Osteoblast (primary cell): ENCODE results near the gene MTMR1. TPM values are rescaled to one million over a fixed set of nuclear protein-coding genes. Genes with fewer than 3 reads are reported as not detected.

Experiments
- DNase-seq: peaks from one replicate; pipeline ENCODE4 v3.0.0; 2011; ENCODE audit warnings: low spot score, mixed read lengths; ENCODE audit not compliant: insufficient read length; ENCODE audit errors: missing footprints
- H2AFZ ChIP-seq: 2 replicates; pipeline ENCODE4 v1.6.0; 2011; ENCODE audit warnings: mild to moderate bottlenecking, low read length
- H3K27ac ChIP-seq: 2 replicates; pipeline ENCODE4 v1.5.1; 2011; ENCODE audit warnings: mild to moderate bottlenecking, low read depth, low read length, moderate library complexity
- H3K27me3 ChIP-seq: 2 replicates; pipeline ENCODE4 v1.6.0; 2012; ENCODE audit warnings: mild to moderate bottlenecking, control low read depth, inconsistent platforms, low read length, moderate library complexity; ENCODE audit not compliant: insufficient read depth
- H3K36me3 ChIP-seq: 2 replicates; pipeline ENCODE4 v1.5.1; 2011; ENCODE audit warnings: mild to moderate bottlenecking, low read length, control low read depth, moderate library complexity; ENCODE audit not compliant: insufficient read depth
- H3K4me1 ChIP-seq: 2 replicates; pipeline ENCODE4 v1.5.1; 2011; ENCODE audit warnings: mild to moderate bottlenecking, low read length, control low read depth, moderate library complexity; ENCODE audit not compliant: insufficient read depth
- H3K4me2 ChIP-seq: 2 replicates; pipeline ENCODE4 v1.6.0; 2011; ENCODE audit warnings: mild to moderate bottlenecking, low read length; ENCODE audit not compliant: insufficient read depth
- H3K4me3 ChIP-seq: fragments of 200-600 bp; sonication (generic); 3 replicates; pipeline ENCODE4 v1.5.1; 2012; ENCODE audit warnings: mild to moderate bottlenecking, low read length, inconsistent platforms; ENCODE audit not compliant: insufficient read depth
- H3K79me2 ChIP-seq: 2 replicates; pipeline ENCODE4 v1.6.0; 2012; ENCODE audit warnings: mild to moderate bottlenecking, low read length, control low read depth, inconsistent platforms; ENCODE audit not compliant: insufficient read depth
- H3K9me3 ChIP-seq: 2 replicates; pipeline ENCODE4 v1.5.1; 2011; ENCODE audit warnings: low read depth, low read length, control low read depth
- H4K20me1 ChIP-seq: 2 replicates; pipeline ENCODE4 v1.6.0; 2012; ENCODE audit warnings: mild to moderate bottlenecking, low read length, control low read depth; ENCODE audit not compliant: insufficient read depth
- CTCF ChIP-seq: IDR thresholded peaks from 2 replicates; pipeline ENCODE4 v1.5.1; 2011; ENCODE audit warnings: mild to moderate bottlenecking, low read depth, low read length, moderate library complexity; ENCODE audit errors: extremely low read depth
- total RNA-seq: library from RNA; depleted of rRNA; stranded (reverse); fragments of >200 nt; gene quantifications from 2 replicates; pipeline ENCODE4 v1.2.3, GENCODE V29; 2012

The MTMR1 gene
- total RNA-seq, 1 donor = 17.0 TPM

GRCh38 chrX:150701377-150701776 lies 8.2 kb downstream of the MTMR1 start:
- no peak for TF ChIP-seq CTCF
- peaks cover 3% of the 10 kb centered on the region for H3K36me3 ChIP-seq
- no peak overlapping the region for H3K4me3 ChIP-seq
- peaks cover 27% of the 10 kb centered on the region for H3K79me2 ChIP-seq
- no peaks in the 10 kb centered on the region for H3K27me3 ChIP-seq
- H2AFZ ChIP-seq = no peak overlapping the region
- H3K4me2 ChIP-seq = no peak overlapping the region
- H3K4me1 ChIP-seq = peaks cover 15% of the 10 kb centered on the region
- no peak overlapping the region for H3K27ac ChIP-seq
- H3K9me3 ChIP-seq = no peaks in the 10 kb centered on the region
- H4K20me1 ChIP-seq = no peaks in the 10 kb centered on the region
- no peak for DNase-seq

GRCh38 chrX:150702966-150703694 lies 9.9 kb downstream of the MTMR1 start:
- Histone ChIP-seq H3K4me2 (no peak overlapping the region), H2AFZ (no peak overlapping the region)
- TF ChIP-seq CTCF = no peak

GRCh38 chrX:150703695-150703974 lies 10.4 kb downstream of the MTMR1 start:
- H3K79me2 ChIP-seq = peaks cover 13% of the 10 kb centered on the region
- peaks cover 3% of the 10 kb centered on the region for H3K36me3 ChIP-seq
- H4K20me1 ChIP-seq = no peaks in the 10 kb centered on the region
- no peaks in the 10 kb centered on the region for H3K9me3 ChIP-seq
- peaks cover 15% of the 10 kb centered on the region for H3K4me1 ChIP-seq
- H3K27me3 ChIP-seq = no peaks in the 10 kb centered on the region
- H3K4me2 ChIP-seq = no peak overlapping the region
- peak overlapping the region; percentile 66 for H3K27ac ChIP-seq
- no peak for TF ChIP-seq CTCF
- DNase-seq = no peak
- H3K4me3 ChIP-seq = no peak overlapping the region
- no peak overlapping the region for H2AFZ ChIP-seq

More at GRCh38 chrX:150702966-150703694, 9.9 kb downstream of the MTMR1 start:
- H3K27me3 ChIP-seq = no peaks in the 10 kb centered on the region
- no peak overlapping the region for H3K4me3 ChIP-seq
- peaks cover 15% of the 10 kb centered on the region for H3K4me1 ChIP-seq
- H3K27ac ChIP-seq = peak overlapping the region; percentile 66
- H4K20me1 ChIP-seq = no peaks in the 10 kb centered on the region
- DNase-seq = no peak
- no peaks in the 10 kb centered on the region for H3K9me3 ChIP-seq
- H3K79me2 ChIP-seq = peaks cover 13% of the 10 kb centered on the region
- peaks cover 3% of the 10 kb centered on the region for H3K36me3 ChIP-seq

GRCh38 chrX:150704030-150704613 lies 10.9 kb downstream of the MTMR1 start:
- Histone ChIP-seq H3K27me3 (no peaks in the 10 kb centered on the region), H3K4me3 (no peak overlapping the region), H3K79me2 (peaks cover 10% of the 10 kb centered on the region), H3K4me2 (no peak overlapping the region), H3K9me3 (no peaks in the 10 kb centered on the region), H2AFZ (no peak overlapping the region), H3K36me3 (peaks cover 3% of the 10 kb centered on the region), H3K27ac (peak overlapping the region; percentile 66), H4K20me1 (no peaks in the 10 kb centered on the region), H3K4me1 (peaks cover 15% of the 10 kb centered on the region)
- no peak for TF ChIP-seq CTCF
- DNase-seq = peak; percentile 74
